Activated T-helper 2 cell treated with anti-CD3 and anti-CD28 coated beads, Interferon-gamma antibody, Interleukin-2, Interleukin-4, amounts not matched to agents 10 μg/mL and 5 μg/mL and 100 μg/mL, durations not matched to agents 14 hours and 24 hours and 36 hours (primary cell): Measurements from ENCODE around the gene SAMD4A. TPM values are rescaled to one million over a fixed set of nuclear protein-coding genes. Genes with fewer than 3 reads are reported as not detected.

Source experiments
- DNase-seq: peaks from one replicate; pipeline ENCODE4 v3.0.0; 2021; ENCODE audit warnings: low spot score
- H3K27ac Mint-ChIP-seq: one replicate; pipeline ENCODE4 v1.8.0; 2021; ENCODE audit warnings: mixed read lengths
- H3K27me3 Mint-ChIP-seq: one replicate; pipeline ENCODE4 v1.8.0; 2021; ENCODE audit warnings: low read depth, mixed read lengths
- H3K36me3 Mint-ChIP-seq: one replicate; pipeline ENCODE4 v1.8.0; 2021; ENCODE audit warnings: low read depth, mixed read lengths
- H3K4me1 Mint-ChIP-seq: one replicate; pipeline ENCODE4 v1.8.0; 2021; ENCODE audit warnings: low read depth, mixed read lengths
- H3K4me3 Mint-ChIP-seq: one replicate; pipeline ENCODE4 v1.8.0; 2021; ENCODE audit warnings: low read depth, mild to moderate bottlenecking, moderate library complexity, mixed read lengths
- H3K9me3 Mint-ChIP-seq: one replicate; pipeline ENCODE4 v1.8.0; 2021; ENCODE audit warnings: mixed read lengths
- intact Hi-C: fragments of 100-400 bp; cut with micrococcal nuclease; formaldehyde crosslinking; loops from one replicate; pipeline ENCODE4 v1.15.1; 2023
- total RNA-seq: library from RNA; stranded (reverse); gene quantifications from 2 replicates; pipeline ENCODE4 v1.2.3, GENCODE V29; 2022

The SAMD4A gene
- total RNA-seq, 1 donor from 2014 or later, result 4.3 TPM

- H3K27ac Mint-ChIP-seq, result no peak overlapping the region
- no peaks in the 10 kb centered on the region for H3K4me1 Mint-ChIP-seq
- intact Hi-C loops, result no loop called here
- peaks cover 49% of the 10 kb centered on the region for H3K36me3 Mint-ChIP-seq
- H3K27me3 Mint-ChIP-seq, result no peaks in the 10 kb centered on the region
- no peak overlapping the region for H3K4me3 Mint-ChIP-seq
- no peaks in the 10 kb centered on the region for H3K9me3 Mint-ChIP-seq
- no peak for DNase-seq
These were observed 272.8 kb downstream of the SAMD4A start for GRCh38 chr14:54839701-54840119.

GRCh38 chr14:54840336-54840735 is 273.4 kb downstream of the SAMD4A start:
- Mint-ChIP-seq H3K4me3 (no peak overlapping the region), H3K27ac (no peak overlapping the region), H3K27me3 (no peaks in the 10 kb centered on the region), H3K9me3 (no peaks in the 10 kb centered on the region), H3K36me3 (peaks cover 49% of the 10 kb centered on the region), H3K4me1 (no peaks in the 10 kb centered on the region)
- no peak for DNase-seq
- intact Hi-C loops, result no loop called here

- H3K4me3 Mint-ChIP-seq, result no peak overlapping the region
- H3K27me3 Mint-ChIP-seq, result no peaks in the 10 kb centered on the region
- peaks cover 49% of the 10 kb centered on the region for H3K36me3 Mint-ChIP-seq
- no peak for DNase-seq
- intact Hi-C loops, result no loop called here
- no peaks in the 10 kb centered on the region for H3K4me1 Mint-ChIP-seq
- H3K27ac Mint-ChIP-seq, result no peak overlapping the region
- H3K9me3 Mint-ChIP-seq, result no peaks in the 10 kb centered on the region
These were observed 273.9 kb downstream of the SAMD4A start for GRCh38 chr14:54840798-54841197.

Other genes with a start within 250 kb of the SAMD4A start
- 53.4 and 57.5 TPM in 2 replicates for gene CDKN3, start 170.1 kb upstream of the SAMD4A start, total RNA-seq
- gene CNIH1, start 125.8 kb upstream of the SAMD4A start, total RNA-seq, result 113 and 115 TPM in 2 replicates
- gene GMFB, start 78.1 kb upstream of the SAMD4A start, total RNA-seq, result 36.3 and 40.0 TPM in 2 replicates
- 6.2 and 9.1 TPM in 2 replicates for gene CGRRF1, start 57.2 kb upstream of the SAMD4A start, total RNA-seq